ENCODE measurements around the gene PMIS2. TPM values are rescaled to one million over a fixed set of nuclear protein-coding genes. Genes with fewer than 3 reads are reported as not detected.

Gene PMIS2
- total RNA-seq, 1 donor from 2014 or later = not detected

DNA sequence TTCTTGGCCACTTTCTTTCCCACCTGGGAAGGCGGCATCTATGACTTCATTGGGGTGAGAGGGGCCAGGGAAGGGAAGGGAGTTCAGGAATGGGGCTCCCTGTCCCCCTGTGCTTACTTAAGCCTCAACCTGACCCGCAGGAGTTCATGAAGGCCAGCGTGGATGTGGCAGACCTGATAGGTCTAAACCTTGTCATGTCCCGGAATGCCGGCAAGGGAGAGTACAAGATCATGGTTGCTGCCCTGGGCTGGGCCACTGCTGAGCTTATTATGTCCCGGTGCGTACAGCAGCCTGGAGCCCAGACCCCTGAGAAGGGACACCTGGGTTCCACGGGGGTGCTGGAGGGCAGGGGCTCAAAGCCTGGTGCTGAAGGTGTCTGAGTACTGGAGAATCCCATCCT is 39.4 kb upstream of the PMIS2 start:
- H3K27me3 ChIP-seq (ENCODE audit: control insufficient read depth in 3 of 3, insufficient read depth in 3 of 3, low read length in 3 of 3) = no peaks in the 10 kb centered on the region
- H3K27ac ChIP-seq (ENCODE audit: low read depth, low read length) = no peak overlapping the region
- no peaks in the 10 kb centered on the region for H3K9me3 ChIP-seq (ENCODE audit: control insufficient read depth in 3 of 3, low read length in 3 of 3)
- peaks cover 7 to 21% (median 16%) of the 10 kb centered on the region in 3 donors for H3K36me3 ChIP-seq (ENCODE audit: control insufficient read depth in 3 of 3, insufficient read depth in 3 of 3, low read length in 3 of 3)
- peak overlapping the region in 2 of 3 donors; percentile 87 to 92 for H3K9ac ChIP-seq (ENCODE audit: low read depth in 1 of 3, low read length in 3 of 3)
- H3K4me3 ChIP-seq (ENCODE audit: low read length in 3 of 3) = peak overlapping the region; percentile 90 to 93 (median 92)
- H3K4me1 ChIP-seq (ENCODE audit: control insufficient read depth in 3 of 3, insufficient read depth in 3 of 3, low read length in 3 of 3) = peaks cover 21 to 31% (median 23%) of the 10 kb centered on the region in 3 donors

DNA sequence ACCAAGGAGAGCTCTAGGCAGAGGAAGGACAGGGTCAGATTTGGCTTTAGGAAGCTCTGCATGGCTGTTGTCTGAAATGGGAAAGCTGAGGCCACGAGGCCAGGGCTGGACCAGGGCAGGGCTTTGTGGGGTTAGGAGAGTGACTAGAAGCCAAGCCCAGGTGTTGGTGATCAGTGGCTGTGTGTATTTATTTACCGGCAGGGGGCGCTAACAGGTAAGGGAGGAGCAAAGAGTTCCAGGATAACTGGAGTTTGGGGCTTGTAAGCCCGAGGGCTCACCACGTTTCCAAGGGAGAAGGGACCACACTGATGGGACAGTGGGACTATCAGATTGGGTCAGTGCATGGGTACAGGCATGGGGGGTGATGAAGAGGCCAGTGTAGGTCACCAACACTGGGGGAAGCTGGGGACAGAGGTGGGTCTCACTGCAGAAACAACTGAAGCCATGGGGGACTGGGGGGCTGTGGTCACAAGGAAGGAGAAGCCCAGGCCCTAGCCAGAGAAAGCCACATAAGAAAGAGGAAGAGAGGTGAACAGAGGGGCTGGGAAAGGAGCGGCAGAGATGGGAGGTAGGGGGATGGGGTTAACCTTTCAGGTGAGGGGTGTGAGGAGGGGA is 36.7 kb upstream of the PMIS2 start:
- no peak overlapping the region for H3K4me3 ChIP-seq (ENCODE audit: low read length in 3 of 3)

GRCh38 chr19:35549879-35550523 is 36.0 kb upstream of the PMIS2 start:
- Histone ChIP-seq H3K9me3 (ENCODE audit: control insufficient read depth in 3 of 3, low read length in 3 of 3) (no peaks in the 10 kb centered on the region), H3K4me1 (ENCODE audit: control insufficient read depth in 3 of 3, insufficient read depth in 3 of 3, low read length in 3 of 3) (peaks cover 12 to 21% (median 14%) of the 10 kb centered on the region in 3 donors), H3K9ac (ENCODE audit: low read depth in 1 of 3, low read length in 3 of 3) (no peak overlapping the region), H3K36me3 (ENCODE audit: control insufficient read depth in 3 of 3, insufficient read depth in 3 of 3, low read length in 3 of 3) (peaks cover 7 to 18% (median 16%) of the 10 kb centered on the region in 3 donors), H3K4me3 (ENCODE audit: low read length in 3 of 3) (no peak overlapping the region), H3K27ac (ENCODE audit: low read depth, low read length) (no peak overlapping the region), H3K27me3 (ENCODE audit: control insufficient read depth in 3 of 3, insufficient read depth in 3 of 3, low read length in 3 of 3) (peaks cover 0 to 9% (median 2%) of the 10 kb centered on the region in 3 donors)

More for the DNA sequence above, 36.7 kb upstream of the PMIS2 start:
- H3K9ac ChIP-seq (ENCODE audit: low read depth in 1 of 3, low read length in 3 of 3) = no peak overlapping the region
- H3K9me3 ChIP-seq (ENCODE audit: control insufficient read depth in 3 of 3, low read length in 3 of 3) = no peaks in the 10 kb centered on the region
- no peak overlapping the region for H3K27ac ChIP-seq (ENCODE audit: low read depth, low read length)
- H3K27me3 ChIP-seq (ENCODE audit: control insufficient read depth in 3 of 3, insufficient read depth in 3 of 3, low read length in 3 of 3) = peaks cover 0 to 3% (median 2%) of the 10 kb centered on the region in 3 donors
- H3K36me3 ChIP-seq (ENCODE audit: control insufficient read depth in 3 of 3, insufficient read depth in 3 of 3, low read length in 3 of 3) = peaks cover 7 to 18% (median 16%) of the 10 kb centered on the region in 3 donors
- peaks cover 19 to 29% (median 21%) of the 10 kb centered on the region in 3 donors for H3K4me1 ChIP-seq (ENCODE audit: control insufficient read depth in 3 of 3, insufficient read depth in 3 of 3, low read length in 3 of 3)

DNA sequence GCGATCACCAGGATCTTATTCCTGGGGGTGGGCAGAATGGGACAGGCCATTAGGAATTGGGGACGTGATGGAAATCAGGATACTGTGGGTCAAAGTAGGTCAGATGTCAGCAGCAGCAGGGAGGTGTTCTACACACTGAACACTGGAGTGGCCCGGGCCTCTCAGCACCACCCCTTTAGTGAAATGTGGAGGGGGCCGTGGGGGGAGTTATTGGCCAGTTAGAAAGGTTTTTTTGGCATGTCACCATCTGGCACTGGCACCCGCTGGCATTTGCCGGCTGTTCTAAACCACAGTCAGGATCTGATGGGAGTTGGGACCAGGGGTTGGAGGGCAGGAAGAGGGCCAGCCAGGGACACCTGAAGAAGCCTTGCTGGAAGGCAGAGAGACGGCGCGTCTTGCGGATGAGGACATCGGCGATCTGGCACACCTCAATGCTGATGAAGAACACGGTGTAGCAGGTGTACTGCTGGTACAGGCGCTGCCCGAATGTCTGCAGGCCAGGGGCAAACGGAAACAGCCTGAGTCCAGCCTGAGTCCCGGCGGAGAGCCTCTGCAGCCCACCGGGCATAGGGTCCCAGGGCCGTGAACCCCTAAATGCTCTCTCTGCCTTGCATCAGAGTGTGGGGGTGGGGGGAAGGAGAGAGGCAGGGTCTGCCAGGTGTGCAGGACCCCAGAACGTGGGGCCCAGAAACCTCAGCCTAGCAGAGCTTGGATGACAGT is 34.7 kb upstream of the PMIS2 start:
- Histone ChIP-seq H3K36me3 (ENCODE audit: control insufficient read depth in 3 of 3, insufficient read depth in 3 of 3, low read length in 3 of 3) (peaks cover 7 to 18% (median 16%) of the 10 kb centered on the region in 3 donors), H3K27ac (ENCODE audit: low read depth, low read length) (no peak overlapping the region), H3K4me3 (ENCODE audit: low read length in 3 of 3) (no peak overlapping the region), H3K9me3 (ENCODE audit: control insufficient read depth in 3 of 3, low read length in 3 of 3) (no peaks in the 10 kb centered on the region), H3K27me3 (ENCODE audit: control insufficient read depth in 3 of 3, insufficient read depth in 3 of 3, low read length in 3 of 3) (peaks cover 7 to 13% (median 8%) of the 10 kb centered on the region in 3 donors), H3K4me1 (ENCODE audit: control insufficient read depth in 3 of 3, insufficient read depth in 3 of 3, low read length in 3 of 3) (peaks cover 8 to 12% (median 11%) of the 10 kb centered on the region in 3 donors), H3K9ac (ENCODE audit: low read depth in 1 of 3, low read length in 3 of 3) (no peak overlapping the region)

GRCh38 chr19:35552534-35553384 is 33.2 kb upstream of the PMIS2 start:
- no peak overlapping the region for H3K27ac ChIP-seq (ENCODE audit: low read depth, low read length)
- H3K9me3 ChIP-seq (ENCODE audit: control insufficient read depth in 3 of 3, low read length in 3 of 3) = no peaks in the 10 kb centered on the region
- peaks cover 19 to 25% (median 19%) of the 10 kb centered on the region in 3 donors for H3K27me3 ChIP-seq (ENCODE audit: control insufficient read depth in 3 of 3, insufficient read depth in 3 of 3, low read length in 3 of 3)
- no peak overlapping the region for H3K9ac ChIP-seq (ENCODE audit: low read depth in 1 of 3, low read length in 3 of 3)
- peaks cover 0 to 6% (median 5%) of the 10 kb centered on the region in 3 donors for H3K36me3 ChIP-seq (ENCODE audit: control insufficient read depth in 3 of 3, insufficient read depth in 3 of 3, low read length in 3 of 3)
- H3K4me3 ChIP-seq (ENCODE audit: low read length in 3 of 3) = no peak overlapping the region
- peaks cover 0 to 2% (median 0%) of the 10 kb centered on the region in 3 donors for H3K4me1 ChIP-seq (ENCODE audit: control insufficient read depth in 3 of 3, insufficient read depth in 3 of 3, low read length in 3 of 3)

DNA sequence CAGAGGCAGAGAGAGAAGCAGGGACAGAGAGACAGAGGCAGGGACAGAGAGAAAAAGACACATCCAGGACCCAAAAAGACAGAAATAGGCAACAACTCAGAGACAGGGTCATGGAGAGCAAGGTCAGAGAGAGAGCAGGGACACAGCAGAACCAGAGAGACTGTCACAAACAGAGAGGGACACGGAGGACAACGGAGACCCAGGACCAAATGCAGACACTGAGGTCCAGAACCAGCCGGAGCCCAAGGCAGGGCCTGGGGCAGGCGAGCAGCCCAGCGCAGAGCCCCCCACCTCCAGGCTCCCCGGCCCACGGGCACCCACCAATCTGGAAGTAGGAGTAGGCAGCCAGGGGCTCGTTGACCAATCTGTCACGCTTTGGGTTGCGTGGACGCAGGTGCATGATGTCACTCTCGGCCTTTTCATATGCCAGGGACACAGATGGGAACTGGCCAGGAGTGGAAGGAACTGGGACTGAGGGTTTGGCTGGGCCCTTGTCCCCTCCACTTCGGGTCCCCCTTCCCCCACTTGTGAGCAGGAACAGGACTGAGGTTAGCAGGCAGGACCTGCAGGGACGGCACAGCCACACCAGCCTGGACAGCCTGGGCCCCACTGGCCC is 32.5 kb upstream of the PMIS2 start:
- H3K27me3 ChIP-seq (ENCODE audit: control insufficient read depth in 3 of 3, insufficient read depth in 3 of 3, low read length in 3 of 3) = peaks cover 26 to 32% (median 26%) of the 10 kb centered on the region in 3 donors
- H3K36me3 ChIP-seq (ENCODE audit: control insufficient read depth in 3 of 3, insufficient read depth in 3 of 3, low read length in 3 of 3) = peaks cover 0 to 2% (median under 1%) of the 10 kb centered on the region in 3 donors
- H3K9me3 ChIP-seq (ENCODE audit: control insufficient read depth in 3 of 3, low read length in 3 of 3) = no peaks in the 10 kb centered on the region
- no peak overlapping the region for H3K27ac ChIP-seq (ENCODE audit: low read depth, low read length)
- H3K4me1 ChIP-seq (ENCODE audit: control insufficient read depth in 3 of 3, insufficient read depth in 3 of 3, low read length in 3 of 3) = peaks cover 0 to 5% (median 4%) of the 10 kb centered on the region in 3 donors
- no peak overlapping the region for H3K4me3 ChIP-seq (ENCODE audit: low read length in 3 of 3)
- no peak overlapping the region for H3K9ac ChIP-seq (ENCODE audit: low read depth in 1 of 3, low read length in 3 of 3)

GRCh38 chr19:35554076-35554475 is 31.9 kb upstream of the PMIS2 start:
- peaks cover 0 to 2% (median 0%) of the 10 kb centered on the region in 3 donors for H3K36me3 ChIP-seq (ENCODE audit: control insufficient read depth in 3 of 3, insufficient read depth in 3 of 3, low read length in 3 of 3)
- H3K9me3 ChIP-seq (ENCODE audit: control insufficient read depth in 3 of 3, low read length in 3 of 3) = no peaks in the 10 kb centered on the region
- no peak overlapping the region for H3K4me3 ChIP-seq (ENCODE audit: low read length in 3 of 3)
- no peak overlapping the region for H3K9ac ChIP-seq (ENCODE audit: low read depth in 1 of 3, low read length in 3 of 3)
- peaks cover 32 to 38% (median 32%) of the 10 kb centered on the region in 3 donors for H3K27me3 ChIP-seq (ENCODE audit: control insufficient read depth in 3 of 3, insufficient read depth in 3 of 3, low read length in 3 of 3)
- no peak overlapping the region for H3K27ac ChIP-seq (ENCODE audit: low read depth, low read length)
- peaks cover 0 to 5% (median 3%) of the 10 kb centered on the region in 3 donors for H3K4me1 ChIP-seq (ENCODE audit: control insufficient read depth in 3 of 3, insufficient read depth in 3 of 3, low read length in 3 of 3)

DNA sequence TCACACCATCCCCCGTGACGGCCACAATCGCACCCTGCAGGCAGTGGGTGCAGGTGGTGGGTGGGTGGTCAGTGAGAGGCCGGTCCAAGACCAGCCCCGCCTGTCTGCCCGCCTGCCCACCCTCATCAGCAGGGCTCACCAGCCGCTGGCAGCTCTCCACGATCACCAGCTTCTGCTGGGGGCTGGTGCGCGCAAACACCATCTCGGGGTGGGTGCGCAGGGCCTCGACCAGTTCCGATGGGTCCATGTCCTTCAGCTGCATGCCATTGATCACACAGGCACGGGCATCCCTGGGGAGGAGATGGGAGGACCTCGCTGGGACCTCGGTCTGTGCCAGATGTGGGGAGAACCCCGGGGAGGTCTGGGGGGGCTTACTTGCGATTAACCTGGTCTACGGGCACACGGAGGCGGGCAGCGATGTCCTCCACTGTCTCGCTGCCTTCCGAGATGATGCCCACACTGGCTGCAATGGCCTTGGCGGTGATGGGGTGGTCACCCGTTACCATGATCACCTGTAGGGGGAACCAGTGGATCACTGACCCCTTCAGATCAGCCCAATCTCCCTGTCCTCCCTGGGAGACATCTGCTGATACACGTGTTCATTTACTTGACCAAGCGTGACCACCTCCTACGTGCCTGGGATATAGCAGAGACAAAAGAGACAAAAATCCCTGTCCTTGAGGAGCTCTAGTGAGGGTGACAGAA is 30.5 kb upstream of the PMIS2 start:
- H3K36me3 ChIP-seq (ENCODE audit: control insufficient read depth in 3 of 3, insufficient read depth in 3 of 3, low read length in 3 of 3) = peaks cover 0 to 2% (median 0%) of the 10 kb centered on the region in 3 donors
- H3K4me1 ChIP-seq (ENCODE audit: control insufficient read depth in 3 of 3, insufficient read depth in 3 of 3, low read length in 3 of 3) = peaks cover 0 to 5% (median 3%) of the 10 kb centered on the region in 3 donors
- H3K9ac ChIP-seq (ENCODE audit: low read depth in 1 of 3, low read length in 3 of 3) = no peak overlapping the region
- H3K27me3 ChIP-seq (ENCODE audit: control insufficient read depth in 3 of 3, insufficient read depth in 3 of 3, low read length in 3 of 3) = peaks cover 45 to 50% (median 45%) of the 10 kb centered on the region in 3 donors
- no peaks in the 10 kb centered on the region for H3K9me3 ChIP-seq (ENCODE audit: control insufficient read depth in 3 of 3, low read length in 3 of 3)
- H3K27ac ChIP-seq (ENCODE audit: low read depth, low read length) = no peak overlapping the region
- no peak overlapping the region for H3K4me3 ChIP-seq (ENCODE audit: low read length in 3 of 3)
